Endodermal cell (in vitro differentiated cells): Measurements from ENCODE around the gene FAM151A. TPM values are rescaled to one million over a fixed set of nuclear protein-coding genes. Genes with fewer than 3 reads are reported as not detected.

Source experiments
- DNase-seq: peaks from one replicate; pipeline ENCODE4 v3.0.0-alpha.2; 2017
- H3K27ac ChIP-seq: 2 replicates; pipeline ENCODE4 v1.5.1; 2013; ENCODE audit warnings: mild to moderate bottlenecking, low read depth, low read length, moderate library complexity
- H3K27me3 ChIP-seq: 2 replicates; pipeline ENCODE4 v1.6.1; 2013; ENCODE audit warnings: mild to moderate bottlenecking, low read length, moderate library complexity; ENCODE audit not compliant: insufficient read depth, control insufficient read depth, poor library complexity, severe bottlenecking
- H3K36me3 ChIP-seq: 2 replicates; pipeline ENCODE4 v1.7.0; 2013; ENCODE audit warnings: mild to moderate bottlenecking, low read length, moderate library complexity; ENCODE audit not compliant: control insufficient read depth, insufficient read depth
- H3K4me1 ChIP-seq: one replicate; pipeline ENCODE4 v1.7.0; 2013; ENCODE audit warnings: low read length; ENCODE audit not compliant: control insufficient read depth, insufficient read depth
- H3K4me3 ChIP-seq: 2 replicates; pipeline ENCODE4 v1.5.1; 2013; ENCODE audit warnings: mild to moderate bottlenecking, low read length, moderate library complexity
- H3K9ac ChIP-seq: 2 replicates; pipeline ENCODE4 v1.6.1; 2013; ENCODE audit warnings: mild to moderate bottlenecking, low read length, moderate library complexity; ENCODE audit not compliant: poor library complexity, severe bottlenecking; ENCODE audit errors: extremely low read depth
- H3K9me3 ChIP-seq: 2 replicates; pipeline ENCODE4 v1.6.1; 2013; ENCODE audit warnings: mild to moderate bottlenecking, low read length, moderate library complexity; ENCODE audit not compliant: control insufficient read depth
- H3K27ac Mint-ChIP-seq: 2 replicates; pipeline ENCODE4 v1.8.0; 2020; ENCODE audit warnings: mixed read lengths
- H3K27me3 Mint-ChIP-seq: 2 replicates; pipeline ENCODE4 v1.8.0; 2021; ENCODE audit warnings: mild to moderate bottlenecking, mixed read lengths; ENCODE audit not compliant: insufficient read depth
- H3K36me3 Mint-ChIP-seq: 2 replicates; pipeline ENCODE4 v1.8.0; 2020; ENCODE audit warnings: low read depth, mixed read lengths
- H3K4me1 Mint-ChIP-seq: 2 replicates; pipeline ENCODE4 v1.8.0; 2020; ENCODE audit warnings: mixed read lengths
- H3K4me3 Mint-ChIP-seq: 2 replicates; pipeline ENCODE4 v1.8.0; 2020; ENCODE audit warnings: mild to moderate bottlenecking, moderate library complexity, mixed read lengths
- H3K9me3 Mint-ChIP-seq: 2 replicates; pipeline ENCODE4 v1.8.0; 2020; ENCODE audit warnings: mild to moderate bottlenecking, mixed read lengths
- WGBS, 2 experiments: methylation state at CpG; one replicate each; pipeline versions ENCODE4 v1.1.5 to v1.1.7; 2013; ENCODE audit warnings: missing lambda C conversion rate in 2 of 2, mixed read lengths in 1 of 2; ENCODE audit not compliant: insufficient coverage in 1 of 2, insufficient read length in 1 of 2; 5-methylcytosine and 5-hydroxymethylcytosine counted together
- total RNA-seq, 2 donors: library from RNA; stranded (reverse); fragmentation: NEBNext Ultra II Directional in 1 of 2; extraction: Animal tissue kit (Norgen Biotek cat#: 25700) in 1 of 2; gene quantifications; 2 replicates in 1 of 2; 3 replicates in 1 of 2; pipeline ENCODE4 v1.2.1, GENCODE V29; 2021
- TF ChIP-seq, protein P1 (sequence below): fragments of 200-600 bp; sonication (generic); conservative IDR thresholded peaks from 2 replicates; pipeline ENCODE4 v1.5.0; 2021; ENCODE audit warnings: antibody characterized with exemption, mild to moderate bottlenecking

FAM151A gene
- total RNA-seq, 2 donors from 2014 or later: not detected

DNA sequence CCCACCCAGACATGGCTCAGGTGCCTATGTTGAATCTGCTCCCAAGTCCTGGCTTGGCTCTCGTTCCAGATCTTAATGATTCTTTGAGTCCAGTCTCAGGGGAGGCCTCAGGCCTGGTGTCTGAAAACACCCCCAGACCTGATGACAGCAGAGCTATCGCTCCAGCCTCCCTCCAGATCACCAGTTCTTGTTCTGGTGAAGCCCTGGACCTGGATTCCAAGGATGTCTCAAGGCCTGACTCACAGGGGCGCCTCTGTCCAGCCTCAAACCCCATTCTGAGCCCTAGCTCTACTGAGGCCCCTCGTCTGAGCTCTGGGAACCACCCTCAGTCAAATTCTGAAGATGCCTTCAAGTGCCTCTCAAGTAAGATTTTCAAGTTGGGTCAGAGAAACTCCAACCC is 29.7 kb upstream of the FAM151A start:
- no peak overlapping the region for H3K27ac ChIP-seq
- no peaks in the 10 kb centered on the region for H3K36me3 ChIP-seq
- DNase-seq: no peak
- peaks cover 3% of the 10 kb centered on the region for H3K9me3 ChIP-seq
- H3K9ac ChIP-seq: no peak overlapping the region
- no peaks in the 10 kb centered on the region for H3K27me3 ChIP-seq
- Mint-ChIP-seq H3K27me3 (peaks cover 19% of the 10 kb centered on the region), H3K4me3 (no peak overlapping the region), H3K4me1 (peaks cover 13% of the 10 kb centered on the region), H3K9me3 (peaks cover 2% of the 10 kb centered on the region), H3K36me3 (no peaks in the 10 kb centered on the region), H3K27ac (no peak overlapping the region)
- WGBS, 2 experiments: 87 to 89% methylated on average over 2 to 4 of the region's 4 CpGs
- TF ChIP-seq, protein P1, sequence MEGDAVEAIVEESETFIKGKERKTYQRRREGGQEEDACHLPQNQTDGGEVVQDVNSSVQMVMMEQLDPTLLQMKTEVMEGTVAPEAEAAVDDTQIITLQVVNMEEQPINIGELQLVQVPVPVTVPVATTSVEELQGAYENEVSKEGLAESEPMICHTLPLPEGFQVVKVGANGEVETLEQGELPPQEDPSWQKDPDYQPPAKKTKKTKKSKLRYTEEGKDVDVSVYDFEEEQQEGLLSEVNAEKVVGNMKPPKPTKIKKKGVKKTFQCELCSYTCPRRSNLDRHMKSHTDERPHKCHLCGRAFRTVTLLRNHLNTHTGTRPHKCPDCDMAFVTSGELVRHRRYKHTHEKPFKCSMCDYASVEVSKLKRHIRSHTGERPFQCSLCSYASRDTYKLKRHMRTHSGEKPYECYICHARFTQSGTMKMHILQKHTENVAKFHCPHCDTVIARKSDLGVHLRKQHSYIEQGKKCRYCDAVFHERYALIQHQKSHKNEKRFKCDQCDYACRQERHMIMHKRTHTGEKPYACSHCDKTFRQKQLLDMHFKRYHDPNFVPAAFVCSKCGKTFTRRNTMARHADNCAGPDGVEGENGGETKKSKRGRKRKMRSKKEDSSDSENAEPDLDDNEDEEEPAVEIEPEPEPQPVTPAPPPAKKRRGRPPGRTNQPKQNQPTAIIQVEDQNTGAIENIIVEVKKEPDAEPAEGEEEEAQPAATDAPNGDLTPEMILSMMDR: no peak
- H3K4me3 ChIP-seq: no peak overlapping the region
- no peaks in the 10 kb centered on the region for H3K4me1 ChIP-seq

DNA sequence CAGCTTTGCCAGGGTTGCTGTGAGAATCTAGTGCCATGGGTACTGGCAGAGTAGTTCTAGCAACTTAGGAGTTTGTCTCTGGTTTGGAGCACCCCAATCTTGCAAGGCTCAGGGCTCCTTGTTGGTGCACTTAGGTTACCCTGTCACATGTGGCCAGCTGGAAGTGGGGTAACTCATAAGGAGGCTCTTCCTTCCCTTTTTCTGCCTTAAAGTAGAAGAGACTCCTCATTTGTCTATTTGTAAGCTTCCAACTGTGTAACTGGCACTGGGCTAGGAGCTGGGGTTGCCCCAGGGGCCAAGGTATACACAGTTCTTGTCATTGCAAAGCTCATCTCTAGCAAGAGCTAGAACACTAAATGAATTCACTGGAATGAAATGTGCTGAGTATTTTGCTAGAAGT is 28.8 kb upstream of the FAM151A start:
- H3K9me3 Mint-ChIP-seq: no peaks in the 10 kb centered on the region
- H3K4me3 ChIP-seq: no peak overlapping the region
- H3K36me3 Mint-ChIP-seq: no peaks in the 10 kb centered on the region
- no peak for DNase-seq
- H3K4me1 Mint-ChIP-seq: peaks cover 13% of the 10 kb centered on the region
- H3K4me3 Mint-ChIP-seq: no peak overlapping the region
- TF ChIP-seq, protein P1: no peak
- H3K27me3 ChIP-seq: no peaks in the 10 kb centered on the region
- H3K9ac ChIP-seq: no peak overlapping the region
- peaks cover 19% of the 10 kb centered on the region for H3K27me3 Mint-ChIP-seq
- no peaks in the 10 kb centered on the region for H3K4me1 ChIP-seq
- H3K27ac Mint-ChIP-seq: no peak overlapping the region
- no peaks in the 10 kb centered on the region for H3K36me3 ChIP-seq
- no peak overlapping the region for H3K27ac ChIP-seq
- no peaks in the 10 kb centered on the region for H3K9me3 ChIP-seq

DNA sequence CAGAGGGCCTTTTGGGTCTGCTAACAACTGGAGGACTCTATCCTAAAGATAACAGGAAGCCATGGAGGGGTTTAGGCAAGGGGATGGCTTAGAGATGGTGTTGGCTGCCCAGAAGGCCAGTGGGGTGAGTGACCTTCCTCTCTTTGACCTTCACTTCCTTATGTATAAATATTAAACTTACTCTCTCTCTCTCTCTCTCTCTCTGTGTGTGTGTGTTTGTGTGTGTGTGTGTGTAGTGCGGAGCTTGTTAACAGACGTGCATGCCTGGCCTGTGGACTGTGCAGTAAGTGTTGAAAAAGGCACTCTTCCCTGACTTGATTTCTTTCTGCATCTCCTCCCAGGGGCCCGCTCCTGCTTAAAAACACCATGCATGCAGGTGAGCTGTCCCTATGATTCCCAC is 28.3 kb upstream of the FAM151A start:
- Mint-ChIP-seq H3K36me3 (no peaks in the 10 kb centered on the region), H3K4me3 (no peak overlapping the region), H3K4me1 (peaks cover 13% of the 10 kb centered on the region), H3K27me3 (peaks cover 19% of the 10 kb centered on the region), H3K27ac (no peak overlapping the region), H3K9me3 (no peaks in the 10 kb centered on the region)
- Histone ChIP-seq H3K9me3 (no peaks in the 10 kb centered on the region), H3K4me3 (no peak overlapping the region), H3K9ac (no peak overlapping the region), H3K27me3 (no peaks in the 10 kb centered on the region), H3K4me1 (no peaks in the 10 kb centered on the region), H3K27ac (no peak overlapping the region), H3K36me3 (no peaks in the 10 kb centered on the region)
- DNase-seq: no peak
- TF ChIP-seq, protein P1: no peak
- 78% methylated on average over 2 of the region's 3 CpGs; no CpG with 5 or more reads in 1 of the 2 experiments for WGBS, 2 experiments
